GM19467 (cell line): ENCODE results near the gene CNPY3.

Experiments used
- ATAC-seq: cut with Tn5 transposase; IDR thresholded peaks from one replicate; pipeline ENCODE4 v1.9.1; 2021; ENCODE audit warnings: mild to moderate bottlenecking, moderate library complexity; ENCODE audit not compliant: unreplicated experiment

The CNPY3 gene

DNA sequence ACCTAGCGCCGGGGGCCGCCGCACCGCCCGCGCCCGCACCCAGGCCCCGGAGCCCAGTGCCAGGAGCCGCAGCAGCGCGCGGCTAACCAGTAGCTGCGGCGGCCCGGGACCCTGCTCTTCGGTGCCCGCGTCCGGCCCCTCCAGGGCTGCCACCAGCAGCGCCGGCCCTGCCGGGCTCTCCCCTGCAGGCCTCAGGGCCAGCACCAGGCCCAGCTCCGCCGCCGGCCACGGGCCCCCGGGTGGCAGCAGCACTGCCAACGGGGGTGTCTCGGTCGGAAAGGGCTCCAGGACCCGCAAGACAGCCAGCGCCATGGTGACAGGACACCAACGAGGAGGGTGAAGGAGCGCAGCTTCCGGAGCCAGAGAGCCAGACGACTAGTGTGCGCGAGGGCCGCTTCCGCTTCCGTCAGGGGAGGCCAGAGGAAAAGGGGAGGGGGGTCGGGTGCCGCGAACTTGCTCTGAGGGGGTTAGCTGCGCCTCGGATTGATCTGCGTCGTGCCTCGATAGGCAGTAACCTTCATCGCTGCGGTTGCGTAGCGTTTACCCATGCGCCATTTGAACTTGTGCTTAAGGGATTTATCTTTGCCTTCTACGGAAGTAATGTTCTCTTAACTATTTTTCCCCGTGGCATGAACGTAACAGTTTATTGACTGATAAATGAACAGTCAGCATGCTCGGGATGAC lies 49.7 kb downstream of the CNPY3 start, which contains the start of gene PEX6:
TSS of gene PEX6 (minus strand) at position 343 of the 684 bp plus-strand sequence. CDS start at position 312, 31 bp downstream.
- peak; percentile 93 for ATAC-seq

DNA sequence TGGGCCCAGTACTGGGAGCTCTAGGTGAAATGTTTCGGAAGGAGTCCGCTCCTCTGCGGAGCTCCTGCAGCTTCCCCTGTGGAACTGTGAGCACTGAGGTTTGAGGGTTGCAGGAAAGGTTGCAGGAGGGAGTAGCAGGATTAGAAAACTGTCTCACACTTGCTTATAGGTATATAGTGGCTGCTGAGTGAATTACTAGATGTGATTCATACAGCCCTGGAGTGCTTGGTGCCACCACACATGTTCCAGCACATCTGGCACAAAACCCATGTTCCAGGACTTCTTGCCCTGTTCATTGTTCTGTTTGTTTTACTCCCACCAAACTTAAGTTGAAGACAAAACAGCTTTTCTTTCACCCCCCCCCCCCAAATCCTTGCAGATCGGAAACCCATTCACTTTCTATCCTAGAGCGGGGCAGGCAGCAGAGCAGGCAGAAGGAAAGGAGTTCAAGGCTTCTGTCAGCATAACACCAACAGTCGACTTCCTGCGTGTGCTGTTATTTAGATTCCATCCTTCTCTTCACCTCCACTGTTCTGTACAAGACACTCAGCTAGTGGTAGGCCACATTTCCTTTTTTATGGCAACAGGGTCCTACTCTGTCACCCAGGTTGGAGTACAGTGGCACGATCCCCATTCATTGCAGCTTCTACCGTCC lies 50.4 kb downstream of the CNPY3 start:
- ATAC-seq, result no peak

DNA sequence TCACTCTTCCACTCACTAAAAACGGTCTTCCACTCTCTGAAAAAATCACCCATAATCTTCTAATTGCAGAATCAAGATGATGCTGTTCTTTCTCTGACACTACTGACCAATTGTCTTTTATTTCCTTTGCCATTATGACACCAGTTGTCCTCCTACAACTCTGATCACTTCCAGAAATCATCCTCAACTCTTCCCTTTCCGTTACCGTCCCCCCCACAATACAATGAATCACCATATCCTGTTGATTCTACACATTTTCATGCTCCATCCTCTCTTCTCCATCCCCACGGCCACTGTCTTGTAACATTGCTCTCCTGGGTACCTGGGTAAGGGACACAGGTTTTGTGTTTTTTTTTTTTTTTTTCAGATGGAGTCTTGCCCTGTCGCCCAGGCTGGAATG lies 52.6 kb downstream of the CNPY3 start:
- ATAC-seq, result no peak

DNA sequence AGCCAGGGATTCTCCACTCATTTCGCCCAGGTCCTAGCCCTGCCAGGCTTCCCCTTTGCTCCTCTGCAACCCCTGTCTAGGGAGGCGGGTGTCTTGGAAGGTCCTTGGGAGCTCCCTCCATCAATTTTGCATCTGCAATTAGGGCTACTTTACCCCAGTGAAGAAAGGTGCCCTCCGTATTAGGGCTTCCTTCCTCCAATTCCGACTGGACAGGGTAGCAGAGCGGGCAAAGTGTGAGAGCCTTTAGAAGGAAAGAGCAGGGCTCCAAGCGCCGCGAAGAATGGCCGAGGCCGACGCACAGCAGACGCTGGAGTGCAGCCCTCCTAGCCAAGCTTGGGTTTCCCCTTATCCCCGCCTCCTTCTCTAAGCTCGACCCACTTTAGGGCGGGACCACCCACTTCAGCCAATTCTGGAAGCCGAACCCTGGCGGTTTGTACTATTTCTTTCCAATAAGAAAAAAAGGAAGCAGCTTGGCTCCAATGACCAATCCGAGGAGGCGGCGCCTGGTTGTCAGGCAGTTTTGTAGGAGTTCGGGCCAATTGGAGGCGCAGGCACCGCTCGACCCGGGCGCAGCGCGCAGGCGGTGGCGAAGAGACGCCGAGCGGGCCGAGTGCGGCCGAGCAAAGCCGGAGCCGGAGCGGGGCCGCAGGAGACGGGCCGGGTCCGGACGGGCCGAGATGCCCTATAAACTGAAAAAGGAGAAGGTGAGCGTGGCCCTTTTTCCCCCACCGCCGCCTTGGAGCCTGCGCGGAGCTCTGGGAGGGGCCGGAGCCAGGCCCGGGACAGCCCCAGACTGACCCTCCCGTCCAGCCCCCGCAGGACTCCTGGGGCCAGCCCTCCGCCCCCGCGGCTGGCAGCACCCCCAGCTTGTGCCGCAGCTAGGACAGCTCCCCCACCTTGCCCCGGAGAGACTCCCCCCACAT lies 55.0 kb downstream of the CNPY3 start, which contains the start of gene PPP2R5D:
TSS of gene PPP2R5D (plus strand) at position 570 of the 923 bp plus-strand sequence. CDS start at position 678, 108 bp downstream.
- peak; percentile 94 for ATAC-seq

DNA sequence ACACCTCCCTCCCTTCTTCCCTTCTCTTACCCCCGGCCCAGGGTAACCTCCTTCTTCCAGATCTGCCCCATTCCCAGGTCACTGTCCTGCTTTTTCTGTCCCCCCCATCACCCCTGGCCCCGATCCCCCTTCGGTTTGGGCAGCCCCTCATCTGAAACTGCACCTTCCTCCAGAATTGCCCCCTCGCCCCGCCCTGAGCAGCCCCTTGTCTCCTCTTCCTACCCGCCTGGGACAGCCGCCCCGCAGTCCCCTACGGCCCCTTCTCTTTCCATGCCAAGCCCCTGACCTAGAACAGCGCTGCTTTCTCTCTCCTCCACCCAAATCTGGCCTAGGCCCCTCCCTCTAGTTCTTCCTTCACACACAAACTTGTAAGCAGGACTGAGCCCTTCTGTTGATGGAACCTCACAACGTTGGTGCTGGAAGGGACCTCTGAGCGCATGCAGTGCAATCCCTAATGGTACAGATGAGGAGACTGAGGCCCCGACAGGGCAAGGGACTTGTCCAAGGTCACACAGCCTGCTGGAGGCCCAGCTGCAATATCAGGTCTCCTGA lies 55.7 kb downstream of the CNPY3 start:
- ATAC-seq, result no peak

DNA sequence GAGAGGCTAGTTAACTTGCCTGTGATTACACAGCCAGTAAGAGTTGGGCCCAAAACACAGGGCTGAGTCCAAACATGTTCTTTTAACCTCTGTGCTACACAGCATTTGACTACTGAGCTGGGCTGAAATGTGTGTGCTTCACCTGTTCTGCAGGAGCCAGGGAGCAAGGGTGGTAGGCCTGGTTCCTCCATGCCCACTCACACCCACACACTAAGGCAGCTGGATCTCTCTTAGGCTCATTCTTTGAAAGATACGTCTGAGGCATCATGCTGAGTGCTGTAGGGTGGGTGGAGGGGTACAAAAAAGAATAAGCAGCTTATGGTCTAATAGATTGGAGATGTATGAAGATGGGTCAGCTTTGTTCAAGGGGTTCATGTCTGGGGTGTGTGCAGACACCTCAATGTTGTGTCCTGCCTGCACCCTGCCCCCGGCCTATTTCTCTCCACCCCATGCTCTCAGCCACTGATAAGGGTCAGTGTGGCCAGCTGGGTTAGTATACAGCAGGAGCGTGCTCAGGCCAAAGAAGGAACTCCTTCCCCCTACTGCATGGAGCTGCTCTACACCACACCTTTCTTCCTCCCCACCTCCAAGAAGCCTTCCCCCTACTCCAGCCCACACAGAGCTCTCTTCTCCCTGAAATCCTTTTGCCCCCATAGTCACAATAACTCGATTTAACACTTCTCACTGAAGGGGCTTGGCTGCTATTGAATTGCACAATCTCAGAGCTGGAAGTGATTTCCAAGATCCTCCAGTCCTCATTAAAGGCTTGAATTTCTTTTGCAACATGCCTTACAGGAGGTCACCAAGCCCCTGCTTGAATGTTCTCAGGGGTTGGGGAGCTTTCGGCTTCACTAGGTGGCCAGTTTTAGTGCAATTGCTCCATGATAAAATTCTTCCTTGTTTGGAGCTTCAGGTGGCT lies 58.5 kb downstream of the CNPY3 start:
- ATAC-seq, result no peak

DNA sequence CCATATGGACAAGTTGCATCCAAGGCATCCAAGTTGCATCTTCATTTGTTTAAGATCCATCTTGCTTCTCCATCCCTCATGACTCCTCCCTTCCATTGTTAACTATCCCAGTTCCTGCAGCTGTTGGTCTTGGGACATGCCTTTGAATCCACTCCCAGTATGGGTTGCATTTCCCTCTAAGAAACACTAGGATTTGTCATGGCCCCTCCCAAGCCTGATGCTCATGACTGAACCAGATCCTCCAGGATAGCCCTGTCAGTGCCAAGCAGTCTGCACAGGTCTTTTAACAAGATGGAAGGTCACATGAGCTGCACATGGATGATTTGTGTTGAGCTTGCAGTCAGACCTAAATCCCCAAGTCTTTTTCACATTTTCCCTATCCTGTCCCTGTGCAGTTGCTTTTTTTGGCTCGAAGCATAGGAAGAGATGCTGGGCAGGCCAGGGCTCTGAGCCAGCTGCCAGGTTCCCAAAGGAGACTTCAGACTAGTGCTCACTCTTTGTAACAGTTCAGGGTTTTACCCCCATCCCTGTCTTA lies 59.3 kb downstream of the CNPY3 start:
- no peak for ATAC-seq
